KMS-11 (cell line): ENCODE measurements around the gene TMPRSS7.

Experiments
- H2AFZ ChIP-seq: fragments of 200-600 bp; sonication (generic); 2 replicates; pipeline ENCODE4 v1.6.1; 2016; ENCODE audit warnings: antibody characterized with exemption, mixed run types, low read depth
- H3K27ac ChIP-seq: fragments of 200-600 bp; sonication (generic); 2 replicates; pipeline ENCODE4 v1.6.1; 2016; ENCODE audit warnings: mild to moderate bottlenecking, mixed run types
- H3K27me3 ChIP-seq: fragments of 200-600 bp; sonication (generic); 2 replicates; pipeline ENCODE4 v1.6.1; 2017; ENCODE audit warnings: mild to moderate bottlenecking, low read depth, mixed run types, moderate library complexity; ENCODE audit not compliant: insufficient read depth
- H3K36me3 ChIP-seq: fragments of 200-600 bp; sonication (generic); 2 replicates; pipeline ENCODE4 v1.6.1; 2017; ENCODE audit warnings: mild to moderate bottlenecking, mixed run types; ENCODE audit not compliant: insufficient read depth
- H3K4me1 ChIP-seq: fragments of 200-600 bp; sonication (generic); 2 replicates; pipeline ENCODE4 v1.6.1; 2016; ENCODE audit warnings: mild to moderate bottlenecking, low read depth, mixed run types; ENCODE audit not compliant: poor library complexity, severe bottlenecking
- H3K4me2 ChIP-seq: fragments of 200-600 bp; sonication (generic); 2 replicates; pipeline ENCODE4 v1.7.0; 2016; ENCODE audit warnings: mild to moderate bottlenecking, mixed run types
- H3K4me3 ChIP-seq: fragments of 200-600 bp; sonication (generic); IDR thresholded peaks from 2 replicates; pipeline ENCODE4 v1.6.1; 2017; ENCODE audit warnings: low read depth, low read length, mixed read lengths; ENCODE audit not compliant: insufficient read depth
- H3K79me2 ChIP-seq: fragments of 200-600 bp; sonication (generic); 2 replicates; pipeline ENCODE4 v1.6.1; 2016; ENCODE audit warnings: low read depth, mixed run types; ENCODE audit not compliant: insufficient read depth
- H3K9ac ChIP-seq: fragments of 200-600 bp; sonication (generic); 2 replicates; pipeline ENCODE4 v1.6.1; 2016; ENCODE audit warnings: mild to moderate bottlenecking, mixed run types
- H4K20me1 ChIP-seq: fragments of 200-600 bp; sonication (generic); 2 replicates; pipeline ENCODE4 v1.6.1; 2016; ENCODE audit warnings: mild to moderate bottlenecking, mixed run types; ENCODE audit not compliant: insufficient read depth
- CTCF ChIP-seq: fragments of 200-600 bp; sonication (generic); conservative IDR thresholded peaks from 2 replicates; pipeline ENCODE4 v1.6.1; 2017; ENCODE audit warnings: low read depth, mild to moderate bottlenecking, antibody characterized with exemption, low read length, moderate library complexity, mixed read lengths

TMPRSS7 gene

DNA sequence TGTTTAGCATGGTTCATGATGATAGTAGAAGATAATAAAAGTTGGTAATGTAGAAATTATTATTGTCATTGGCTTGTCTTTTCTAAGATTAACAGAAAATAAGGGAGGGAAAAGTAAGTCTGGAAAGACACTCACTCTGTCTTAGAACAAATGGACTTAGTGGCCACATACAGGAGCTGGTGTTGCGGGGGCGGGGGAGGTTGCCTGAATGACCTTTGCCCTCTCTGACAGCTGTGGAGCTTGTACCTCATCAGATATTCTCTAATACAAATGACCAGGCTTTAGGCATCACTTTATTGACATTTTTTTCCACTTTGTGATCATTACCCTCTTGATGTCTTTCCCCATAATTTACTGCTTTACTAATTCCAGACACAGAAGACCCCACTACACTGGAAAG lies 29.9 kb upstream of the TMPRSS7 start:
- Histone ChIP-seq H3K4me1 (no peaks in the 10 kb centered on the region), H3K36me3 (no peaks in the 10 kb centered on the region), H4K20me1 (no peaks in the 10 kb centered on the region), H3K4me2 (no peak overlapping the region), H3K27ac (no peak overlapping the region), H3K4me3 (no peak overlapping the region), H2AFZ (no peak overlapping the region), H3K9ac (no peak overlapping the region), H3K79me2 (no peaks in the 10 kb centered on the region), H3K27me3 (no peaks in the 10 kb centered on the region)
- no peak for TF ChIP-seq CTCF

DNA sequence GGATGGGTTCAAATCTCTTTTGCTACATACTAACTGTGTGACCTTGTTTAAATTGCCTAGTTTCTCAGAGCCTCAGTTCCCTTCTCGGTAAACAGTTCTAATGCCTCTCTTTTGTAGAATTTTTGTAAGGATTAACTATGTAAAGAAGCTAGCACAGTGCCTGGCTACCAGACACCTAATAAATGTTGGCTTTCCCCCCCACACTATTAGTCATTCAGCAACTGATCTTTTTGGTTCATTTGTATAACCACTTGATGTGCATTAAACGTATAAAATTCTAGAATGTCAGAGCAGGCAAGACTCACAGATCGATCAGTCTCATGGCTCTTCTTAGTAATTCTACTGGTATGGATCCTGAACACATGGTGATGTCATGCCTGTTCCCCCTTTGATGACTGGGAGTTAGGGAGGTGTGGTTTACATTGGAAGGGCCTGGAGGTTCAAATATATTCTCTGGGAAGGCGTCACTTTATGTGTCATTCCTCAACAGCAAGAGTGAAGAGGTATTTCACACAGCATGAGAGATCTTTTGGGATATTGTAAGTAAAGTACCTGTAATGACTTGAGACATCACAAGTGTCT lies 29.4 kb upstream of the TMPRSS7 start:
- H3K36me3 ChIP-seq = no peaks in the 10 kb centered on the region
- H3K27ac ChIP-seq = no peak overlapping the region
- H2AFZ ChIP-seq = no peak overlapping the region
- H3K4me2 ChIP-seq = no peak overlapping the region
- H3K79me2 ChIP-seq = no peaks in the 10 kb centered on the region
- no peaks in the 10 kb centered on the region for H3K27me3 ChIP-seq
- no peaks in the 10 kb centered on the region for H4K20me1 ChIP-seq
- H3K9ac ChIP-seq = no peak overlapping the region
- H3K4me3 ChIP-seq = no peak overlapping the region
- TF ChIP-seq CTCF = no peak
- H3K4me1 ChIP-seq = no peaks in the 10 kb centered on the region

DNA sequence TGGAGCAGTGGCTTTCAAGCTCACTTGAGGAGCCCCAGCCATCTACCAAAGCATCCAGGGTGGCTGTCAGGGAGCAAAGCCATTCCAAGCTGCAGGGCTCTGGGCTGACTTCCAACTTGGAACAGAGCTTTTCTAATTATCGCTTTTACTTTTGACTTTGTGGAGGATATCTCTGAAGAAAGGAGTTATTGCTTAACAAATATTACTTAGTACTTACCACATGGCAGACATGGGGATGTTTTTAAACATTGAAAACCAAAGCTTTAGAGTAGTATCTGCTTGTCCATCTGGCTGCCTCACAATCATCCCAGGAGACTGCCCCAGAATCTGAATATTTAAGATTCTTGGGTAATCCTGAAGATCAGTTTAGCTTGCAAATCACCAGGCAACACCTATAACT lies 26.9 kb upstream of the TMPRSS7 start:
- Histone ChIP-seq H3K27ac (no peak overlapping the region), H3K4me3 (no peak overlapping the region), H3K79me2 (no peaks in the 10 kb centered on the region), H3K9ac (no peak overlapping the region), H2AFZ (no peak overlapping the region), H3K4me2 (no peak overlapping the region), H3K36me3 (no peaks in the 10 kb centered on the region), H4K20me1 (no peaks in the 10 kb centered on the region), H3K27me3 (no peaks in the 10 kb centered on the region), H3K4me1 (no peaks in the 10 kb centered on the region)
- no peak for TF ChIP-seq CTCF

DNA sequence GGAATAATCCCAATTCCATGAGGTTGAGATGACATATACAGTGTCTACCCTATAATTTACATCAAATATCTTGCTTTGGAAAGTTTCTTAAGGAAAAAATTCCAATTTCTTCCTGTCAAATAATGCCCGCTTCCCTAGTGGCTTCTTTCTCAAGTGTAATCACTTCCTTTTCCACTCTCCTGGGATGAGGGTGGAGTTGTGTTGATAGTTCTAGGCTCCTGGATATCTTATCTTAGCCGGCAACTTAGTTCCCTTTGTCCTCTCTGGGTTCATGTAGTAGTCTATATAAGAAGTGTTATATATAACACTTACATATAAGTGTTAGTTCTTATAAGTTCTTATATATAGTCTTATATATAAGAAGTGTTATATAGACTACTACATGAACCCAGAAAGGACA lies 24.9 kb upstream of the TMPRSS7 start:
- Histone ChIP-seq H3K9ac (no peak overlapping the region), H2AFZ (no peak overlapping the region)
- no peak for TF ChIP-seq CTCF

GRCh38 chr3:112010636-112011035 lies 23.9 kb upstream of the TMPRSS7 start:
- H3K36me3 ChIP-seq = no peaks in the 10 kb centered on the region
- H4K20me1 ChIP-seq = no peaks in the 10 kb centered on the region
- no peaks in the 10 kb centered on the region for H3K27me3 ChIP-seq
- TF ChIP-seq CTCF = no peak
- no peak overlapping the region for H3K27ac ChIP-seq
- H3K79me2 ChIP-seq = no peaks in the 10 kb centered on the region
- no peaks in the 10 kb centered on the region for H3K4me1 ChIP-seq
- no peak overlapping the region for H2AFZ ChIP-seq
- H3K4me3 ChIP-seq = no peak overlapping the region
- no peak overlapping the region for H3K9ac ChIP-seq
- no peak overlapping the region for H3K4me2 ChIP-seq

More for the DNA sequence above, 24.9 kb upstream of the TMPRSS7 start:
- Histone ChIP-seq H3K4me1 (no peaks in the 10 kb centered on the region), H3K36me3 (no peaks in the 10 kb centered on the region), H3K27ac (no peak overlapping the region), H4K20me1 (no peaks in the 10 kb centered on the region), H3K4me2 (no peak overlapping the region), H3K4me3 (no peak overlapping the region), H3K27me3 (no peaks in the 10 kb centered on the region), H3K79me2 (no peaks in the 10 kb centered on the region)
